GM12874 (cell line): ENCODE measurements around the gene LY86.

Source experiments
- TF ChIP-seq, protein P1 (sequence below): IDR thresholded peaks from 2 replicates; pipeline ENCODE4 v1.5.1; 2011; ENCODE audit warnings: low read depth, mild to moderate bottlenecking, control low read depth, low read length, moderate library complexity; ENCODE audit not compliant: insufficient read depth

Gene LY86

GRCh38 chr6:6591778-6592465 lies 3.4 kb downstream of the LY86 start:
- TF ChIP-seq, protein P1, sequence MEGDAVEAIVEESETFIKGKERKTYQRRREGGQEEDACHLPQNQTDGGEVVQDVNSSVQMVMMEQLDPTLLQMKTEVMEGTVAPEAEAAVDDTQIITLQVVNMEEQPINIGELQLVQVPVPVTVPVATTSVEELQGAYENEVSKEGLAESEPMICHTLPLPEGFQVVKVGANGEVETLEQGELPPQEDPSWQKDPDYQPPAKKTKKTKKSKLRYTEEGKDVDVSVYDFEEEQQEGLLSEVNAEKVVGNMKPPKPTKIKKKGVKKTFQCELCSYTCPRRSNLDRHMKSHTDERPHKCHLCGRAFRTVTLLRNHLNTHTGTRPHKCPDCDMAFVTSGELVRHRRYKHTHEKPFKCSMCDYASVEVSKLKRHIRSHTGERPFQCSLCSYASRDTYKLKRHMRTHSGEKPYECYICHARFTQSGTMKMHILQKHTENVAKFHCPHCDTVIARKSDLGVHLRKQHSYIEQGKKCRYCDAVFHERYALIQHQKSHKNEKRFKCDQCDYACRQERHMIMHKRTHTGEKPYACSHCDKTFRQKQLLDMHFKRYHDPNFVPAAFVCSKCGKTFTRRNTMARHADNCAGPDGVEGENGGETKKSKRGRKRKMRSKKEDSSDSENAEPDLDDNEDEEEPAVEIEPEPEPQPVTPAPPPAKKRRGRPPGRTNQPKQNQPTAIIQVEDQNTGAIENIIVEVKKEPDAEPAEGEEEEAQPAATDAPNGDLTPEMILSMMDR, result no peak

GRCh38 chr6:6592826-6593475 lies 4.4 kb downstream of the LY86 start:
- TF ChIP-seq, protein P1, result no peak

- TF ChIP-seq, protein P1, result no peak
Observed at GRCh38 chr6:6593867-6594468, 5.4 kb downstream of the LY86 start.

DNA sequence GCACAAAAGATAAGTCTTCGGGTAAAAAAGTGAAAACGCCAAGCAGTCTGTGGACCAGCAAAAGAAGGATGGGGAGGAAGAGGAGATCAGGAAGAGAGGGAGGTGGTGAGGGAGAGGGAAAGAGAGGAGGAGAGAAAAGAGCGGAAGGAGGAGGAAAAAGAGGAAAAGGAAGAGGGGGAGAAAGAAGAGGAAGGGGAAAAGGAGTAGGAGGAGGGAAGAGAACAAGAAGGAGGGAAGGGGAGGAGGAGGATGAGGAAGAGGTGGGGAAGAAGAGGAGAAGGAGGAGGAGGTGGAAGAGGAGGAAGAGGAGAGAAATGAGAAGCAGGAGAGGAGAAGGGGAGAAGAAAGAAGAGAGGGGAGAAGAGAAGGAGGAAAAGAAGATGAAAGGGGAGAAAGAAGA lies 6.5 kb downstream of the LY86 start:
- TF ChIP-seq, protein P1, result no peak

DNA sequence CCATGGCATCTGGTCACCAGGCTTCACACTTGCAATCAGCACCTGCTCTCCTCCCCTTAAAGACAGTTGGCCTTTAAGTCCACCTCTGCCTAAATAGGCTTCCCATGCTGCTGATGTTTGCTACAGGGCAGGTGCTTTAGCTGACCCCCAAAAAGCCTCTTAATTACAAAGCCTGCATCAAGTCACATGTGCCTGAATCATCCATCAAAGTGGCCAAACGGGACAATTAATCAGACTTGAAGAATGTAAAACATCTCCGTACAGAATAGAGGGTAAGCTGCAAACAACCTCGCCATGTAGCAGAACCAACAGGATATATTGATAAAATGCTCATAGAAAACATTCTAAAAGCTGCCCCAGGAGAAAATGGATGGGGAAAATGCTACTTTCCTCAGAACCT lies 7.4 kb downstream of the LY86 start:
- TF ChIP-seq, protein P1, result no peak

DNA sequence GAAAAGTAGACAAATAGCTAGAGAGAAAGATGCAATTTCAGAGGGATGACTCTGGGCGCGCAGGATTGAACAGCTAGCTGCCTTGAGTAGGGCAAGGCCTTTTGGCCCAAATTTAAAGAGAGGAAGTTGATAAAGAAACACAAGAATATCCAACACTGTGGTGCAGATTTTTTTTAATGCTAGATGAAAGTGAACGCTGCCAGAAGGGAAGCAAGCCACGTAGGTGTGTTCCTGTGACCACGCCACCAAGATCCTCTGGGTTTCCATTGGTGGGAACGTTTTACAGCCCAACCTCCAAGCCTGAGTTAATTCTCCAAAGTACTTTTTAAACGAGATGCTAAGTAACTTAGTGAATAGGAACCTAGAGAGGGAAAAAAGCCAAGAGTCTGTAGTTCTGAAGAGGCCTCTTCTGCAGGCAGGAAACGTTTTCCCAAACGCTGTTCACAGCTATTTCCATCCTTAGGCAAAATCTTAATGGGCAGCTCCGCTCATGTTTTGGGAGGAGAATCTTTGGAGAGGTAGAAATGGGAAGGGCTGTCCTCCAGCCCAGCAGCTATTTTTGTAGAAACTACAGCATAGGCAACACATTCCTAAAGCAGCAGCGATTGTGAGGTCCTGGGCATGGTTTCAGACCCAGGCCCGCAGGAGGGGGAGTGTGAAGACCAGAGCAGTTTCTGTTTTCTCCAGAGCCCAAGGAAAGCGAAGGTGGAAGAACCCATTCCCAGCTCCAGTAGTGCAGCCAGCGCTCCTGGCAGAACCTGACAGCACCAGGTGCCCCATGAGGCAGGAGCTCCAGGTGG lies 8.2 kb downstream of the LY86 start:
- TF ChIP-seq, protein P1, result no peak

DNA sequence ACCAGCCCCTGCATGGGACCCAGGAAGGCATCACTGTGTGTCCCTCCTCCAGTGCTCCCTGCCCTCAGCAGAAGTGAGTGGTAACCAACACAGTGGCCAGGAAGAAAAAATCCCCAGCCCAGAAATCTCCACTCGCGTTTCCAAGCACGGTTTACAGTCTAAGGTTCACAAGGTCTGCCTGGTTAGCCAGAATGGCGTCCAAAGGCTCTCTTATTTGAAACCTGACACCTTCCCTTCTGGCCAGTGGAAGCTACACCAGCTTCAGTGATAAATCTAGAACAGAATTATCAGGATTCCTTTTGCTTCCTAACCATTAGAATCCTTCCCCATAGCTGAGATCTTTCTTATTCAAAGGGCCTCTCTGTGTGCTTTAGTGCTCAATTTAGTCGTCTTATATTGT lies 9.2 kb downstream of the LY86 start:
- TF ChIP-seq, protein P1, result no peak
